SIG-M5 (cell line): ENCODE results near the gene AP2B1.
"Not testable (repeated sequence)": the region's sequence is repeated elsewhere in the genome, so short reads cannot be mapped to it uniquely, and the experiment has no call there.

ENCODE experiments used
- DNase-seq: peaks from one replicate; lab custom pipeline; 2025; lab: John Stamatoyannopoulos, UW

The AP2B1 gene

GRCh38 chr17:35575759-35576158 lies 11.4 kb upstream of the AP2B1 start:
- DNase-seq = no peak

- DNase-seq = no peak
Measured at GRCh38 chr17:35577830-35578196, 9.3 kb upstream of the AP2B1 start.

GRCh38 chr17:35578197-35578928 lies 8.8 kb upstream of the AP2B1 start, which contains the start of gene PEX12:
TSS of gene PEX12 (minus strand) at chr17:35578571. CDS start at chr17:35578021, 550 bp downstream.
- DNase-seq = peak; percentile 65

GRCh38 chr17:35578929-35579432 lies 8.1 kb upstream of the AP2B1 start:
- DNase-seq = no peak

- no peak for DNase-seq
Measured at GRCh38 chr17:35584061-35584460, 3.1 kb upstream of the AP2B1 start.

- peak; percentile 68 for DNase-seq
Measured at GRCh38 chr17:35586569-35587073, 501 bp upstream of the AP2B1 start.

GRCh38 chr17:35588196-35588920 lies 1.2 kb downstream of the AP2B1 start:
- no peak for DNase-seq

GRCh38 chr17:35596072-35596471 lies 8.9 kb downstream of the AP2B1 start:
- DNase-seq = no peak

- DNase-seq = no peak
Measured at GRCh38 chr17:35596530-35597233, 9.6 kb downstream of the AP2B1 start.

GRCh38 chr17:35597604-35598003 lies 10.5 kb downstream of the AP2B1 start:
- no peak for DNase-seq

GRCh38 chr17:35603674-35604073 lies 16.6 kb downstream of the AP2B1 start:
- DNase-seq = no peak

- no peak for DNase-seq
Measured at GRCh38 chr17:35605678-35606077, 18.6 kb downstream of the AP2B1 start.

GRCh38 chr17:35607239-35607847 lies 20.2 kb downstream of the AP2B1 start:
- DNase-seq = no peak

- no peak for DNase-seq
Measured at GRCh38 chr17:35609831-35610230, 22.7 kb downstream of the AP2B1 start.

GRCh38 chr17:35610746-35611145 lies 23.6 kb downstream of the AP2B1 start:
- DNase-seq = not testable (repeated sequence)

- no peak for DNase-seq
Measured at GRCh38 chr17:35612924-35613521, 25.9 kb downstream of the AP2B1 start.

- no peak for DNase-seq
Measured at GRCh38 chr17:35614810-35615209, 27.7 kb downstream of the AP2B1 start.

- no peak for DNase-seq
Measured at GRCh38 chr17:35616536-35616935, 29.4 kb downstream of the AP2B1 start.

GRCh38 chr17:35617505-35617904 lies 30.4 kb downstream of the AP2B1 start:
- no peak for DNase-seq

- no peak for DNase-seq
Measured at GRCh38 chr17:35618628-35619027, 31.5 kb downstream of the AP2B1 start.

GRCh38 chr17:35621768-35622167 lies 34.6 kb downstream of the AP2B1 start:
- DNase-seq = no peak

- DNase-seq = no peak
Measured at GRCh38 chr17:35627417-35627816, 40.3 kb downstream of the AP2B1 start.
